Progenitor cell of endocrine pancreas (in vitro differentiated cells): ENCODE data around the gene GRAMD4. TPM values are rescaled to one million over a fixed set of nuclear protein-coding genes. Genes with fewer than 3 reads are reported as not detected.
A peak's percentile ranks its signal among the peaks of the same experiment; 100 is the strongest.

ENCODE experiments used
- DNase-seq: peaks from one replicate; pipeline ENCODE4 v3.0.0; 2021; ENCODE audit warnings: low spot score; ENCODE audit not compliant: unreplicated experiment
- H3K27ac Mint-ChIP-seq: 2 replicates; pipeline ENCODE4 v1.8.0; 2021; ENCODE audit warnings: mild to moderate bottlenecking, moderate library complexity, mixed read lengths
- H3K27me3 Mint-ChIP-seq: 2 replicates; pipeline ENCODE4 v1.8.0; 2021; ENCODE audit warnings: mixed read lengths
- H3K36me3 Mint-ChIP-seq: 2 replicates; pipeline ENCODE4 v1.8.0; 2022; ENCODE audit warnings: mixed read lengths; ENCODE audit not compliant: insufficient read depth
- H3K4me1 Mint-ChIP-seq: 2 replicates; pipeline ENCODE4 v1.8.0; 2021; ENCODE audit warnings: low read depth, mixed read lengths
- H3K4me3 Mint-ChIP-seq: 2 replicates; pipeline ENCODE4 v1.8.0; 2021; ENCODE audit warnings: low read depth, mild to moderate bottlenecking, moderate library complexity, mixed read lengths
- H3K9me3 Mint-ChIP-seq: 2 replicates; pipeline ENCODE4 v1.8.0; 2021; ENCODE audit warnings: low read depth, mixed read lengths
- CTCF ChIP-seq: fragments of 200-600 bp; sonication (generic); IDR thresholded peaks from one replicate; pipeline ENCODE4 v1.5.0; 2021; ENCODE audit warnings: antibody characterized with exemption, mild to moderate bottlenecking; ENCODE audit not compliant: unreplicated experiment
- total RNA-seq: library from RNA; stranded (reverse); gene quantifications from 2 replicates; pipeline ENCODE4 v1.2.1, GENCODE V29; 2021

GRAMD4 gene
- total RNA-seq, 1 donor from 2014 or later = 68.8 TPM

- H3K4me1 Mint-ChIP-seq = peaks cover 11% of the 10 kb centered on the region
- no peak overlapping the region for H3K27ac Mint-ChIP-seq
- peak; percentile 38 for TF ChIP-seq CTCF
- no peaks in the 10 kb centered on the region for H3K36me3 Mint-ChIP-seq
- DNase-seq = no peak
- no peak overlapping the region for H3K4me3 Mint-ChIP-seq
- no peaks in the 10 kb centered on the region for H3K27me3 Mint-ChIP-seq
- no peaks in the 10 kb centered on the region for H3K9me3 Mint-ChIP-seq
These were observed 15.6 kb downstream of the GRAMD4 start for GRCh38 chr22:46635756-46636155.

GRCh38 chr22:46636221-46637002 lies 16.2 kb downstream of the GRAMD4 start:
- Mint-ChIP-seq H3K36me3 (no peaks in the 10 kb centered on the region), H3K4me3 (no peak overlapping the region), H3K9me3 (no peaks in the 10 kb centered on the region), H3K4me1 (peaks cover 11% of the 10 kb centered on the region), H3K27me3 (no peaks in the 10 kb centered on the region), H3K27ac (no peak overlapping the region)
- TF ChIP-seq CTCF = no peak
- no peak for DNase-seq

- Mint-ChIP-seq H3K36me3 (peaks cover 4% of the 10 kb centered on the region), H3K27ac (no peak overlapping the region), H3K4me1 (peaks cover 11% of the 10 kb centered on the region), H3K27me3 (no peaks in the 10 kb centered on the region), H3K4me3 (no peak overlapping the region), H3K9me3 (no peaks in the 10 kb centered on the region)
- DNase-seq = no peak
- no peak for TF ChIP-seq CTCF
These were observed 17.8 kb downstream of the GRAMD4 start for GRCh38 chr22:46637711-46638600.

- peak overlapping the region; percentile 5 for H3K27ac Mint-ChIP-seq
- no peak overlapping the region for H3K4me3 Mint-ChIP-seq
- TF ChIP-seq CTCF = no peak
- no peak for DNase-seq
- H3K4me1 Mint-ChIP-seq = peaks cover 11% of the 10 kb centered on the region
- H3K9me3 Mint-ChIP-seq = no peaks in the 10 kb centered on the region
- H3K27me3 Mint-ChIP-seq = no peaks in the 10 kb centered on the region
- H3K36me3 Mint-ChIP-seq = peaks cover 10% of the 10 kb centered on the region
These were observed 18.6 kb downstream of the GRAMD4 start for GRCh38 chr22:46638601-46639431.

GRCh38 chr22:46639843-46640242 lies 19.7 kb downstream of the GRAMD4 start:
- Mint-ChIP-seq H3K4me3 (no peak overlapping the region), H3K9me3 (no peaks in the 10 kb centered on the region), H3K4me1 (peaks cover 6% of the 10 kb centered on the region), H3K27me3 (no peaks in the 10 kb centered on the region), H3K27ac (no peak overlapping the region), H3K36me3 (peaks cover 11% of the 10 kb centered on the region)
- DNase-seq = no peak
- no peak for TF ChIP-seq CTCF
